Brain microvascular endothelial cell (primary cell): ENCODE results near the gene DPYD.
A peak's percentile ranks its signal among the peaks of the same experiment; 100 is the strongest.

Source experiments
- DNase-seq: peaks from one replicate; pipeline ENCODE4 v3.0.0-alpha.2; 2020
- H3K27ac ChIP-seq: fragments of 250-450 bp; sonication (Bioruptor Pico); 2 replicates; pipeline ENCODE4 v1.5.1; 2020; ENCODE audit warnings: mild to moderate bottlenecking, moderate library complexity
- H3K27me3 ChIP-seq: fragments of 250-450 bp; sonication (Bioruptor Pico); replicated peaks from 2 replicates; pipeline ENCODE4 v1.5.1; 2020; ENCODE audit warnings: mild to moderate bottlenecking
- H3K36me3 ChIP-seq: fragments of 250-450 bp; sonication (Bioruptor Pico); replicated peaks from 2 replicates; pipeline ENCODE4 v1.5.1; 2020; ENCODE audit warnings: mild to moderate bottlenecking
- H3K4me3 ChIP-seq: 2 replicates; pipeline ENCODE4 v1.5.1; 2011; ENCODE audit warnings: low read depth, mild to moderate bottlenecking, control low read depth, low read length, moderate library complexity
- in situ Hi-C: cut with HindIII; loops from 2 replicates; pipeline ENCODE4 v1.10.0; 2017; ENCODE audit warnings: low sequenced_read_pairs, low pct_ligation_motif_present
- TF ChIP-seq, protein P1 (sequence below): IDR thresholded peaks from 2 replicates; pipeline ENCODE4 v1.5.1; 2011; ENCODE audit warnings: low read depth, mild to moderate bottlenecking, moderate library complexity, low read length, control low read depth, inconsistent platforms; ENCODE audit errors: missing control alignments

Gene DPYD

DNA sequence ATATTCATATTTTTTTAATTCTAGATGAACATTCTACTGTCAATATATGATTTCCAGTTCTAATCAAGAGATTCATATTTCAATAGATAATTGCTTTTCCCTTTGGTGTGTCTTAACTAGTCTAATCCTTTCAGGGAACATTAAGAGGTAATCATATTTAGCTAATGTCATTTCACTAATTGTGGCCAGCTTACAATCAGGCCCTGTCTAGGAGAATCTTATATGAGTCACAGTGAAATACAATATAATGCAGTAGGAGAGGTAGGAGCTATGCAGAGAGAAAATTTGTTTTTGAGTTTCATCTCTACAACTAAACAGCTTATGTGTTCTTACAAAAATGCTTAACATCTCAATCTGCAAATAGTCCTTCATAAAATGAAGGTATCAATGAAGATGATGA lies 85.9 kb downstream of the DPYD start:
- Histone ChIP-seq H3K4me3 (no peak overlapping the region), H3K27me3 (no peaks in the 10 kb centered on the region), H3K27ac (no peak overlapping the region), H3K36me3 (no peaks in the 10 kb centered on the region)
- no peak for DNase-seq
- in situ Hi-C loops = no loop called here
- TF ChIP-seq, protein P1, sequence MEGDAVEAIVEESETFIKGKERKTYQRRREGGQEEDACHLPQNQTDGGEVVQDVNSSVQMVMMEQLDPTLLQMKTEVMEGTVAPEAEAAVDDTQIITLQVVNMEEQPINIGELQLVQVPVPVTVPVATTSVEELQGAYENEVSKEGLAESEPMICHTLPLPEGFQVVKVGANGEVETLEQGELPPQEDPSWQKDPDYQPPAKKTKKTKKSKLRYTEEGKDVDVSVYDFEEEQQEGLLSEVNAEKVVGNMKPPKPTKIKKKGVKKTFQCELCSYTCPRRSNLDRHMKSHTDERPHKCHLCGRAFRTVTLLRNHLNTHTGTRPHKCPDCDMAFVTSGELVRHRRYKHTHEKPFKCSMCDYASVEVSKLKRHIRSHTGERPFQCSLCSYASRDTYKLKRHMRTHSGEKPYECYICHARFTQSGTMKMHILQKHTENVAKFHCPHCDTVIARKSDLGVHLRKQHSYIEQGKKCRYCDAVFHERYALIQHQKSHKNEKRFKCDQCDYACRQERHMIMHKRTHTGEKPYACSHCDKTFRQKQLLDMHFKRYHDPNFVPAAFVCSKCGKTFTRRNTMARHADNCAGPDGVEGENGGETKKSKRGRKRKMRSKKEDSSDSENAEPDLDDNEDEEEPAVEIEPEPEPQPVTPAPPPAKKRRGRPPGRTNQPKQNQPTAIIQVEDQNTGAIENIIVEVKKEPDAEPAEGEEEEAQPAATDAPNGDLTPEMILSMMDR = no peak

DNA sequence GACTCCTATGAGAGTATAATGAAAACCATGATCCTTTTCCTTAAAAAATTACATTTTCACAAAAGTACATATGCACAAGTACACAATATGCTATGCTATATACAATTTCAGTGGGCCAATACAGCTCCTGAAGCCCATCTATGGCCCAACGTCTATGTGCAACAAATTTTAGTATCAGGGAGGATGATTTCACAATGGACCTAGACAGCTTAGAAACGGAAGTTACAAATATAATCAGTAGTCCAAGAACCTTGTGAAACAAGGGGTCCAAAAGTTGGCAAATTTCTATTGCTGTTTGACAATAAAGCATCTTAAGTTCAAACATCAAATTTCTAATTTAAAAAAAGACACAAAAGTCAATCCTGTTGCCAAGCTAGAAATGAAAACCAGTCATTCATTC lies 87.0 kb downstream of the DPYD start:
- TF ChIP-seq, protein P1 = no peak
- in situ Hi-C loops = no loop called here
- no peak overlapping the region for H3K27ac ChIP-seq
- no peak overlapping the region for H3K4me3 ChIP-seq
- no peaks in the 10 kb centered on the region for H3K27me3 ChIP-seq
- no peak for DNase-seq
- no peaks in the 10 kb centered on the region for H3K36me3 ChIP-seq

DNA sequence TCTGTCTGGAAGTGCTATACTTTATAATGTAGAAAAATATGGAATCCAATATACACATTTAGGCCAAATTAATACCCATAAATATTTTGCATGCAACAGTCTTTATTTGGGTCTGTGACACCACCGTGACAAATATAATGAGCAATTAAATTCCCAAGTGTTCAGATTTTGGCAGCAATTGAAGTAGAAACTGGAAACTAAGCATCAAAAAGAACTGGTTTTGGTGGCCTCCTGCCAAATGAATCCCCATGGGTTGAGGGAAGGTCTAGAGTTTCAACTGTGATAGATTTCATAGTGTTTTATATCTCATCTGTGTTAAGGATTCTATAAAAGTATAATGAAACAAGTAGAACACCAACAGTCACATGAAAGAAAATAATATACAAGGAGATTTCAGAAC lies 88.4 kb downstream of the DPYD start:
- H3K36me3 ChIP-seq = no peaks in the 10 kb centered on the region
- H3K27me3 ChIP-seq = no peaks in the 10 kb centered on the region
- H3K4me3 ChIP-seq = no peak overlapping the region
- H3K27ac ChIP-seq = no peak overlapping the region
- TF ChIP-seq, protein P1 = no peak
- in situ Hi-C loops = no loop called here
- peak; percentile 9 for DNase-seq

DNA sequence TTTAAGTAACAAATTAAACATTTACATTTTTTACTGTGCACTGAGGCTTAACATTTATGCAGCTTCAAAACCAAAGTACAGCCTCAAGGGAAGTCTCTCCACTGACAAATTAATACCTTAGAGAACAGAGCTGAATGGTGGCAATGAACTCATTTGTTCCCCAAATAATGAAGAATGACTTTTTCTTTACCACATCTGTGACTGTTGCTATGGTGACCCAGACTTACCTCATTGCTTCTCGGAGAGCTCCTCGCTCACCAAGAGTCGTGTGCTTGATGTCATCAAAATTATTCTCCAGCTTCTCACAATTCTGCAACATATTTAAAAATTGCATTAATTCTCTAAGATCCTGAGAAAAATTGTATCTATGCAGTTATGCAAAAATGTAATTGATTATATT lies 92.9 kb downstream of the DPYD start:
- no peak overlapping the region for H3K27ac ChIP-seq
- no peak overlapping the region for H3K4me3 ChIP-seq
- TF ChIP-seq, protein P1 = no peak
- in situ Hi-C loops = no loop called here
- H3K36me3 ChIP-seq = no peaks in the 10 kb centered on the region
- H3K27me3 ChIP-seq = no peaks in the 10 kb centered on the region
- no peak for DNase-seq

DNA sequence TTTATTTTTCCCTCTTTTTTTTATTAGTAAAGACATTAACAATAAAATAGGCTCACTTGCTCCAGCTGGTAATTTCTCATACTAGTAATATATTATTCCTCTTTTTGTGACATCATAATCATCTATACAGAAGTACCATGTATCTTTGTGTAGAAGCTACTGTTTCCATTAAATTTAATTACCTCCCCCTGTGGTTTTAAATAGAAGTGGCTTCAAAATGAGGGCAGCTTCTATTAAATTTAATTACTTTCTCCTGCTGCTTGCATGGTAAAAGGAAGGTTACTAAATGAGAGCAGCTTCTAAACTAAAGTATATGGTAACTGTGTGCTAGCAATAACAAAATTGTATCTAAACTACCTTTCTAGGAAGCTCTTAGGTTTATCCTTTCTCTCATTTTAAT lies 94.0 kb downstream of the DPYD start:
- H3K27me3 ChIP-seq = no peaks in the 10 kb centered on the region
- DNase-seq = no peak
- no peak overlapping the region for H3K27ac ChIP-seq
- TF ChIP-seq, protein P1 = no peak
- in situ Hi-C loops = no loop called here
- no peaks in the 10 kb centered on the region for H3K36me3 ChIP-seq
- no peak overlapping the region for H3K4me3 ChIP-seq

DNA sequence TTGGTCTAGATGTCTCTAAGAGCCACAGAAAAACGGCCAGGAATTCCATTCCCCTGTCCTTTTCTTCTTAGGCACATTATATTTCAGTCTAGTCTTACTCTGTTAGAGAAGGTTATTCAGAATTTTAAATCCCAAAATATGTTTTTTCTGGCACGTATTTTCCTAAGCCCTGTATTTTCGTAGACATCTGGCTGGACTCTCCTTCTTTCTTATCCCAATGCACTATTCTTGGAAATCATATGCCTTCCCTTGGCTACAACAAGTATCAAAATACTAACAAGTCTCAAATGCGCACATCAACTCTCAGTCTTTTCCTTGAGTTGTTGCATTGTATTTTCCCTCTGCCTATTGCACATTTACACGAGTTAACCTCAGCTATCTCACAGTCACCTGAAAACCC lies 96.2 kb downstream of the DPYD start:
- TF ChIP-seq, protein P1 = no peak
- no peak for DNase-seq
- Histone ChIP-seq H3K36me3 (no peaks in the 10 kb centered on the region), H3K27ac (no peak overlapping the region), H3K4me3 (no peak overlapping the region), H3K27me3 (no peaks in the 10 kb centered on the region)
- in situ Hi-C loops = no loop called here
